Lung microvascular endothelial cell (primary cell): Measurements from ENCODE around the gene BCAM. TPM values are rescaled to one million over a fixed set of nuclear protein-coding genes. Genes with fewer than 3 reads are reported as not detected.
"Not testable (repeated sequence)": the region's sequence is repeated elsewhere in the genome, so short reads cannot be mapped to it uniquely, and the experiment has no call there.

ENCODE experiments used
- DNase-seq, 2 donors: peaks; one replicate each; pipeline versions ENCODE4 v3.0.0 to v3.0.0-alpha.2; 2010; ENCODE audit warnings: low read depth in 2 of 2
- total RNA-seq: library from RNA; depleted of rRNA; stranded (reverse); fragments of >200 nt; gene quantifications from 2 replicates; pipeline ENCODE4 v1.2.1, GENCODE V29; 2014

BCAM gene
- 11.8 and 34.3 TPM in 2 replicates for total RNA-seq

GRCh38 chr19:44808463-44809371 lies at the start of gene BCAM:
Gene BCAM, plus strand, starts transcription at chr19:44809103. Its CDS starts 22 bp downstream, at chr19:44809125.
- DNase-seq: peak; percentile 54 to 81

GRCh38 chr19:44762038-44762437 lies 46.9 kb upstream of the BCAM start:
- DNase-seq: no peak

GRCh38 chr19:44765033-44765948 lies 43.6 kb upstream of the BCAM start:
- no peak for DNase-seq

GRCh38 chr19:44765949-44766335 lies 43.0 kb upstream of the BCAM start:
- DNase-seq: no peak

- DNase-seq: no peak
Measured at GRCh38 chr19:44767295-44768180, 41.4 kb upstream of the BCAM start.

GRCh38 chr19:44770550-44771257 lies 38.2 kb upstream of the BCAM start:
- DNase-seq: peak; percentile 92 to 96

- DNase-seq: not testable (repeated sequence)
Measured at GRCh38 chr19:44772144-44772543, 36.8 kb upstream of the BCAM start.

- DNase-seq: no peak
Measured at GRCh38 chr19:44772959-44773358, 35.9 kb upstream of the BCAM start.

GRCh38 chr19:44775676-44776240 lies 33.1 kb upstream of the BCAM start:
- no peak for DNase-seq

- no peak for DNase-seq
Measured at GRCh38 chr19:44776402-44777096, 32.4 kb upstream of the BCAM start.

- no peak for DNase-seq
Measured at GRCh38 chr19:44777715-44778347, 31.1 kb upstream of the BCAM start, which contains the start of gene CBLC. Gene CBLC, plus strand, starts transcription at chr19:44777890. Its CDS starts 42 bp downstream, at chr19:44777932.

GRCh38 chr19:44779150-44779549 lies 29.8 kb upstream of the BCAM start:
- DNase-seq: no peak

- not testable (repeated sequence) for DNase-seq
Measured at GRCh38 chr19:44781694-44782093, 27.2 kb upstream of the BCAM start.

- no peak for DNase-seq
Measured at GRCh38 chr19:44782729-44783128, 26.2 kb upstream of the BCAM start.

GRCh38 chr19:44783545-44783944 lies 25.4 kb upstream of the BCAM start:
- no peak for DNase-seq

- no peak for DNase-seq
Measured at GRCh38 chr19:44785271-44785670, 23.6 kb upstream of the BCAM start.

- DNase-seq: no peak
Measured at GRCh38 chr19:44785993-44786392, 22.9 kb upstream of the BCAM start.

GRCh38 chr19:44788971-44789370 lies 19.9 kb upstream of the BCAM start:
- DNase-seq: no peak

- DNase-seq: no peak
Measured at GRCh38 chr19:44789943-44790483, 18.9 kb upstream of the BCAM start.
